CD14-positive monocyte (primary cell): ENCODE data around the gene CIRBP. TPM values are rescaled to one million over a fixed set of nuclear protein-coding genes. Genes with fewer than 3 reads are reported as not detected.

Experiments
- DNase-seq, 3 donors: peaks; one replicate each; pipeline ENCODE4 v3.0.0-alpha.2; 2011 to 2022
- H2AFZ ChIP-seq: 2 replicates; pipeline ENCODE4 v1.6.0; 2012; ENCODE audit warnings: mild to moderate bottlenecking, low read depth, low read length, inconsistent platforms; ENCODE audit not compliant: insufficient read depth, poor library complexity, severe bottlenecking
- H3K27ac ChIP-seq, 2 donors: 1 replicate in 1 of 2; 2 replicates in 1 of 2; pipeline ENCODE4 v1.5.1; 2012 to 2013; ENCODE audit warnings: low read length in 2 of 2, control low read depth in 1 of 2, inconsistent platforms in 1 of 2, low read depth in 1 of 2, mild to moderate bottlenecking in 1 of 2
- H3K27me3 ChIP-seq, 2 donors: one replicate each; pipeline versions ENCODE4 v1.6.0 to v1.6.1; 2011 to 2013; ENCODE audit warnings: low read length in 2 of 2; ENCODE audit not compliant: control insufficient read depth in 2 of 2, insufficient read depth in 2 of 2
- H3K36me3 ChIP-seq, 2 donors: replicated peaks in 1 of 2; 1 replicate in 1 of 2; 2 replicates in 1 of 2; pipeline versions ENCODE4 v1.5.1 to v1.6.1; 2012 to 2013; ENCODE audit warnings: low read length in 2 of 2, control low read depth in 1 of 2, inconsistent platforms in 1 of 2, mild to moderate bottlenecking in 1 of 2; ENCODE audit not compliant: insufficient read depth in 2 of 2, control insufficient read depth in 1 of 2
- H3K4me1 ChIP-seq, 2 donors: 1 replicate in 1 of 2; 2 replicates in 1 of 2; pipeline versions ENCODE4 v1.5.1 to v1.6.1; 2012 to 2013; ENCODE audit warnings: low read length in 2 of 2, control low read depth in 1 of 2, inconsistent platforms in 1 of 2, mild to moderate bottlenecking in 1 of 2, moderate library complexity in 1 of 2; ENCODE audit not compliant: insufficient read depth in 2 of 2, control insufficient read depth in 1 of 2
- H3K4me2 ChIP-seq: replicated peaks from 2 replicates; pipeline ENCODE3; 2012; ENCODE audit warnings: low read length, moderate library complexity, mild to moderate bottlenecking; ENCODE audit not compliant: poor library complexity, severe bottlenecking; ENCODE audit errors: extremely low read depth
- H3K4me3 ChIP-seq, 3 experiments: fragments of 200-600 bp in 1 of 3; sonication (generic) in 1 of 3; replicated peaks in 1 of 3; 1 replicate in 2 of 3; 2 replicates in 1 of 3; pipeline ENCODE4 v1.5.1; 2011 to 2013; ENCODE audit warnings: low read length in 3 of 3, mild to moderate bottlenecking in 3 of 3, control low read depth in 2 of 3, low read depth in 2 of 3, inconsistent platforms in 1 of 3, moderate library complexity in 1 of 3
- H3K79me2 ChIP-seq: 2 replicates; pipeline ENCODE4 v1.6.0; 2012; ENCODE audit warnings: mild to moderate bottlenecking, control low read depth, inconsistent platforms, low read length, moderate library complexity; ENCODE audit not compliant: insufficient read depth
- H3K9ac ChIP-seq: 2 replicates; pipeline ENCODE4 v1.6.0; 2017; ENCODE audit warnings: low read length, mild to moderate bottlenecking; ENCODE audit not compliant: insufficient read depth, poor library complexity, severe bottlenecking
- H3K9me3 ChIP-seq, 2 donors: replicated peaks in 1 of 2; 1 replicate in 1 of 2; 2 replicates in 1 of 2; pipeline versions ENCODE4 v1.5.1 to v1.6.1; 2012 to 2013; ENCODE audit warnings: low read length in 2 of 2, control low read depth in 1 of 2; ENCODE audit not compliant: control insufficient read depth in 1 of 2, insufficient read depth in 1 of 2
- H4K20me1 ChIP-seq: 2 replicates; pipeline ENCODE4 v1.6.0; 2012; ENCODE audit warnings: mild to moderate bottlenecking, low read length, control low read depth, moderate library complexity; ENCODE audit not compliant: insufficient read depth
- H3K27ac Mint-ChIP-seq, 7 donors: one replicate each; pipeline ENCODE4 v1.8.0; 2020; ENCODE audit warnings: mild to moderate bottlenecking in 7 of 7, mixed read lengths in 7 of 7, moderate library complexity in 6 of 7, inconsistent platforms in 2 of 7
- H3K27me3 Mint-ChIP-seq, 3 donors: one replicate each; pipeline ENCODE4 v1.8.0; 2021 to 2022; ENCODE audit warnings: low read depth in 3 of 3, mild to moderate bottlenecking in 3 of 3, mixed read lengths in 3 of 3, moderate library complexity in 3 of 3, inconsistent platforms in 1 of 3
- H3K36me3 Mint-ChIP-seq, 2 donors: one replicate each; pipeline ENCODE4 v1.8.0; 2020; ENCODE audit warnings: mixed read lengths in 2 of 2, inconsistent platforms in 1 of 2, mild to moderate bottlenecking in 1 of 2
- H3K4me1 Mint-ChIP-seq: one replicate; pipeline ENCODE4 v1.8.0; 2020; ENCODE audit warnings: mild to moderate bottlenecking, mixed read lengths
- H3K4me3 Mint-ChIP-seq, 2 donors: one replicate each; pipeline ENCODE4 v1.8.0; 2020; ENCODE audit warnings: mild to moderate bottlenecking in 2 of 2, mixed read lengths in 2 of 2, moderate library complexity in 1 of 2
- H3K9me3 Mint-ChIP-seq, 7 donors: one replicate each; pipeline ENCODE4 v1.8.0; 2020 to 2022; ENCODE audit warnings: mixed read lengths in 7 of 7, mild to moderate bottlenecking in 6 of 7, moderate library complexity in 6 of 7, inconsistent platforms in 2 of 7
- WGBS: methylation state at CpG from one replicate; pipeline ENCODE4 v1.1.5; 2013; ENCODE audit warnings: missing lambda C conversion rate; ENCODE audit not compliant: insufficient coverage; 5-methylcytosine and 5-hydroxymethylcytosine counted together
- intact Hi-C, 2 donors: fragments of 100-400 bp; cut with micrococcal nuclease; formaldehyde crosslinking; loops; one replicate each; pipeline versions ENCODE4 v1.15.0 to v1.15.1; 2023
- polyA plus RNA-seq, 3 donors: library from polyadenylated mRNA; depleted of rRNA in 1 of 3; unstranded in 2 of 3; stranded (reverse) in 1 of 3; fragments of 300-500 nt in 2 of 3; fragments of >200 nt in 1 of 3; fragmentation: Illumina TruSeq in 2 of 3; gene quantifications; 1 replicate in 2 of 3; 2 replicates in 1 of 3; pipeline ENCODE4 v1.2.3, GENCODE V29; 2012 to 2021
- TF ChIP-seq, protein P1 (sequence below): fragments of 200-600 bp; IDR thresholded peaks from one replicate; pipeline ENCODE4 v1.8.0; 2022; ENCODE audit warnings: antibody characterized with exemption, mild to moderate bottlenecking

Gene CIRBP
- polyA plus RNA-seq, 3 donors, result 39.6 to 600 (median 51.1) TPM

DNA sequence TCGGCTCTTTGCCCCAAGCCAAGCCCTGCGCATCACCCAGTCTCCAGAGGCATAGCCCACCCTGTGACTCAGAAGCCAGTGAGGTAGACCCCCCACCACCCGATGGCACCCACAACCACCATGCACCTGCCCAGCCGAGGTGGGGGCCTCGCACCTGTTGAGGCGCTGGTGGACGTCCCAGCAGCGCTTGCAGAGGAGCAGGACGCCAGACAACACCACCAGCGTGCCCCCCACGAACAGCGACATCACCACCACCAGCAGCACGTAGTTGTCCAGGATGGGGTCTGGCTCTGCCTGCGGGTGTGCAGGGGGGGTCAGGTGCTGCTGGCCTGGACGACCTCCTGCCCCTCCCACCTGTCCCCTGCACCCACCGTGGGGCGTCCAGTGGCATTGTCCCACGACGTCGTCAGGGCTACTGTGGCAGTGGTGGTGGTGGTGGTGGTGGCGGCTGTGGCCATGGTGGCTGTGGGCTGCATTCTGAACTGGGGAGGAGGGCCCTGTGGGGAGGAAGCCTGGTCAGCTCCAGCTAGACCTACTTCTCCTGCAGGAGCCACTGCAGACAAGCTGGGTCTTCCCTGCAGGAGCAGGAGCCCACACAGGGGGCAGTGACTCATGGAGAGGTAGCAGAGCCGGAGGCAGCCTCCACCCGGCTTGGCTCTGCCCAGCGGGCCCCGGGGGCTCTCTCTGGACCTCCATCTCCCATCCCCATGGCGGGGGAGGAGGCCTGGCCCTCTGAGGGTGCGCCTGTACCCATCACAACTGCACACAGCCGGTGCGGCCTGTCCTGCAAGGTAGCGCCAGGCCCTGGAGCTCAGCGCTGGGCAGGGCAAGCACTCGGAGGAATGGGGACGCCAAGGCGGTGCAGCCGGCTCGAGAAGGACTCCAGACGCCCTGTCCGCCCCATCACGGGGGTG lies 33.2 kb upstream of the CIRBP start:
- H2AFZ ChIP-seq, result no peak overlapping the region
- H3K4me3 ChIP-seq, result no peak overlapping the region
- H3K36me3 ChIP-seq, result no peaks in the 10 kb centered on the region
- DNase-seq, result no peak
- no peaks in the 10 kb centered on the region for H3K79me2 ChIP-seq
- no peak overlapping the region for H3K27ac Mint-ChIP-seq
- TF ChIP-seq, protein P1, sequence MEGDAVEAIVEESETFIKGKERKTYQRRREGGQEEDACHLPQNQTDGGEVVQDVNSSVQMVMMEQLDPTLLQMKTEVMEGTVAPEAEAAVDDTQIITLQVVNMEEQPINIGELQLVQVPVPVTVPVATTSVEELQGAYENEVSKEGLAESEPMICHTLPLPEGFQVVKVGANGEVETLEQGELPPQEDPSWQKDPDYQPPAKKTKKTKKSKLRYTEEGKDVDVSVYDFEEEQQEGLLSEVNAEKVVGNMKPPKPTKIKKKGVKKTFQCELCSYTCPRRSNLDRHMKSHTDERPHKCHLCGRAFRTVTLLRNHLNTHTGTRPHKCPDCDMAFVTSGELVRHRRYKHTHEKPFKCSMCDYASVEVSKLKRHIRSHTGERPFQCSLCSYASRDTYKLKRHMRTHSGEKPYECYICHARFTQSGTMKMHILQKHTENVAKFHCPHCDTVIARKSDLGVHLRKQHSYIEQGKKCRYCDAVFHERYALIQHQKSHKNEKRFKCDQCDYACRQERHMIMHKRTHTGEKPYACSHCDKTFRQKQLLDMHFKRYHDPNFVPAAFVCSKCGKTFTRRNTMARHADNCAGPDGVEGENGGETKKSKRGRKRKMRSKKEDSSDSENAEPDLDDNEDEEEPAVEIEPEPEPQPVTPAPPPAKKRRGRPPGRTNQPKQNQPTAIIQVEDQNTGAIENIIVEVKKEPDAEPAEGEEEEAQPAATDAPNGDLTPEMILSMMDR, result no peak
- peak overlapping the region in 1 of 2 donors; percentile 51 for H3K4me3 Mint-ChIP-seq
- peaks cover 0 to 11% of the 10 kb centered on the region in 2 donors for H3K36me3 Mint-ChIP-seq
- WGBS, result 91% methylated on average over 27 of the region's 39 CpGs
- H3K27me3 Mint-ChIP-seq, result peaks cover 29 to 55% (median 41%) of the 10 kb centered on the region in 3 donors
- no peak overlapping the region for H3K9ac ChIP-seq
- no peaks in the 10 kb centered on the region for H3K9me3 ChIP-seq
- H4K20me1 ChIP-seq, result peaks cover 13% of the 10 kb centered on the region
- no peak overlapping the region for H3K4me2 ChIP-seq
- H3K9me3 Mint-ChIP-seq, result peaks cover 0 to 12% (median 2%) of the 10 kb centered on the region in 7 donors
- intact Hi-C loops, result loop anchor here in 1 of 2 donors (5.0 kb wide), 1 partner anchor 34 kb away; no protein-coding TSS in a partner anchor
- peaks cover 23% of the 10 kb centered on the region for H3K4me1 Mint-ChIP-seq
- H3K27ac ChIP-seq, result no peak overlapping the region
- H3K4me1 ChIP-seq, result peaks cover 19 to 31% of the 10 kb centered on the region in 2 donors
- H3K27me3 ChIP-seq, result peaks cover 11 to 43% of the 10 kb centered on the region in 2 donors

DNA sequence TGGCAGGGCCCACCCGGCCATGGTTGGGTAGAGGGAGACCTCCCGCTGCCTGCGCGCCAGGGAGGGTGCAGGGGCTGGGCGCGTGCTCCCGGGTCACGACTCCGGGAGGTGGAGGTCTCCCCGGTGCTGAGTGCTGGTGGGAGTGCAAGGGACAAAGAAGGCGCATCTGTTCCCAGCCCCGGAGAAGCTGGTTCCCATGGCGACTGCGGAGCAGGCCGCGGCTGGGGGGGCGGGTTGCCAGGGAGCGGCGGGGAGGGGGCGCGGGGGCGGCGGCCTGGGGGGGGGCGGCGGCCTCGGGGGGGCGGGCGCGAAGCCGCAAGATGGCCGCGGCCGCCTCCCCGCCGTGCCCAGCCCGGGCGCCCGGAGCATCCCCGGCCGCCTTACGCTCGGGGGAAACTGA lies 32.6 kb upstream of the CIRBP start:
- TF ChIP-seq, protein P1, result no peak
- no peaks in the 10 kb centered on the region for H3K9me3 ChIP-seq
- Mint-ChIP-seq H3K4me3 (no peak overlapping the region), H3K4me1 (peaks cover 29% of the 10 kb centered on the region), H3K36me3 (peaks cover 3 to 11% of the 10 kb centered on the region in 2 donors), H3K27me3 (peaks cover 33 to 56% (median 41%) of the 10 kb centered on the region in 3 donors), H3K9me3 (peaks cover 0 to 12% (median 2%) of the 10 kb centered on the region in 7 donors), H3K27ac (no peak overlapping the region)
- peaks cover 13% of the 10 kb centered on the region for H4K20me1 ChIP-seq
- H3K4me1 ChIP-seq, result peaks cover 25 to 38% of the 10 kb centered on the region in 2 donors
- H3K27ac ChIP-seq, result no peak overlapping the region
- H3K79me2 ChIP-seq, result no peaks in the 10 kb centered on the region
- H3K27me3 ChIP-seq, result peaks cover 11 to 43% of the 10 kb centered on the region in 2 donors
- H2AFZ ChIP-seq, result peak overlapping the region; percentile 53
- WGBS, result 25% methylated on average over 22 of the region's 42 CpGs
- H3K4me3 ChIP-seq, result peak overlapping the region in 1 of 3 experiments; percentile 57
- DNase-seq, result no peak
- peak overlapping the region; percentile 69 for H3K4me2 ChIP-seq
- no peak overlapping the region for H3K9ac ChIP-seq
- H3K36me3 ChIP-seq, result no peaks in the 10 kb centered on the region
- intact Hi-C loops, result loop anchor here in 1 of 2 donors (5.0 kb wide), 1 partner anchor 34 kb away; no protein-coding TSS in a partner anchor
